HCT116 (cell line): ENCODE data around the gene S100A3. TPM values are rescaled to one million over a fixed set of nuclear protein-coding genes. Genes with fewer than 3 reads are reported as not detected.
A peak's percentile ranks its signal among the peaks of the same experiment; 100 is the strongest.

Experiments
- ATAC-seq: fragments of 200-7000 bp; cut with Tn5 transposase; 2 replicates; pipeline ENCODE4 v1.9.1; 2020; ENCODE audit warnings: mild to moderate bottlenecking, moderate library complexity
- BruUV-seq: library from RNA; stranded (reverse); fragments of 400-500 nt; replicated peaks from 2 replicates; lab custom pipeline; 2021; lab: Mats Ljungman, UMichigan
- CTCF ChIA-PET: fragments of 300-600 bp; sonication (Branson Sonifier 250); formaldehyde crosslinking; loops from one replicate; lab custom pipeline; 2021; ENCODE audit warnings: antibody characterized with exemption; lab: Charles Lee
- POLR2A ChIA-PET: fragments of 300-600, 350-600 bp; sonication (Branson Sonifier 250); formaldehyde crosslinking; loops from one replicate; lab custom pipeline; 2021; ENCODE audit warnings: antibody characterized with exemption; lab: Charles Lee
- RAD21 ChIA-PET, 2 experiments: fragments of 300-600 bp; sonication (Branson Sonifier 250); formaldehyde crosslinking; loops; one replicate each; lab custom pipeline; 2023; ENCODE audit warnings: low total read pairs in 2 of 2; ENCODE audit not compliant: uncharacterized antibody in 2 of 2, unreplicated experiment in 2 of 2, low non-redundant PET in 1 of 2; lab: Charles Lee
- DNase-seq: peaks from one replicate; pipeline ENCODE4 v3.0.0-alpha.2; 2010; ENCODE audit warnings: low read depth, low spot score
- H2AFZ ChIP-seq: fragments of 200-600 bp; shearing (Covaris generic), sonication (generic); 2 replicates; pipeline ENCODE4 v1.6.1; 2017; ENCODE audit warnings: low read depth, mixed run types, mixed read lengths, antibody characterized with exemption, low read length; ENCODE audit not compliant: poor library complexity, severe bottlenecking
- H3K27ac ChIP-seq: 2 replicates; pipeline ENCODE4 v1.5.1; 2012; ENCODE audit warnings: low read depth, low read length
- H3K27me3 ChIP-seq: fragments of 200-600 bp; sonication (generic); 2 replicates; pipeline ENCODE4 v1.6.1; 2016; ENCODE audit warnings: mixed run types, low read length, mixed read lengths; ENCODE audit not compliant: insufficient read depth
- H3K36me3 ChIP-seq, 2 experiments: fragments of 200-500 bp in 1 of 2; fragments of 200-600 bp in 1 of 2; sonication (Bioruptor generic) in 1 of 2; sonication (generic) in 1 of 2; 2 replicates each; pipeline versions ENCODE4 v1.5.1 to v1.6.1; 2014 to 2016; ENCODE audit warnings: low read length in 2 of 2, inconsistent platforms in 1 of 2, mixed read lengths in 1 of 2, mixed run types in 1 of 2; ENCODE audit not compliant: insufficient read depth in 2 of 2, control insufficient read depth in 1 of 2
- H3K4me1 ChIP-seq, 2 experiments: fragments of 200-600 bp in 1 of 2; sonication (generic) in 1 of 2; 2 replicates each; pipeline versions ENCODE4 v1.5.1 to v1.6.1; 2012 to 2017; ENCODE audit warnings: low read length in 2 of 2, inconsistent platforms in 1 of 2, mild to moderate bottlenecking in 1 of 2, mixed read lengths in 1 of 2, mixed run types in 1 of 2, moderate library complexity in 1 of 2; ENCODE audit not compliant: insufficient read depth in 2 of 2, control insufficient read depth in 1 of 2
- H3K4me2 ChIP-seq: fragments of 200-600 bp; sonication (generic); 2 replicates; pipeline ENCODE4 v1.6.1; 2017; ENCODE audit warnings: mixed run types, low read length, mixed read lengths
- H3K4me3 ChIP-seq, 2 experiments: fragments of 200-600 bp in 1 of 2; sonication (generic) in 1 of 2; replicated peaks in 1 of 2; 2 replicates each; pipeline ENCODE4 v1.5.1; 2011 to 2016; ENCODE audit warnings: low read length in 2 of 2, control low read depth in 1 of 2, low read depth in 1 of 2, mild to moderate bottlenecking in 1 of 2, mixed read lengths in 1 of 2, mixed run types in 1 of 2
- H3K79me2 ChIP-seq: fragments of 200-600 bp; sonication (generic); 2 replicates; pipeline ENCODE4 v1.6.1; 2017; ENCODE audit warnings: mild to moderate bottlenecking, mixed run types, low read length, moderate library complexity, mixed read lengths; ENCODE audit not compliant: insufficient read depth
- H3K9ac ChIP-seq: fragments of 200-600 bp; sonication (generic); 2 replicates; pipeline ENCODE4 v1.6.1; 2016; ENCODE audit warnings: low read length, mixed read lengths
- H3K9me2 ChIP-seq: fragments of 200-600 bp; sonication (generic), shearing (Covaris generic); 2 replicates; pipeline ENCODE4 v1.6.1; 2017; ENCODE audit warnings: mixed run types, mild to moderate bottlenecking, moderate library complexity; ENCODE audit not compliant: insufficient read depth
- H3K9me3 ChIP-seq, 2 experiments: fragments of 200-500 bp in 1 of 2; fragments of 200-600 bp in 1 of 2; sonication (Bioruptor generic) in 1 of 2; sonication (generic) in 1 of 2; 2 replicates each; pipeline ENCODE4 v1.6.1; 2014 to 2017; ENCODE audit warnings: low read length in 2 of 2, mixed read lengths in 2 of 2, inconsistent platforms in 1 of 2, low read depth in 1 of 2, mild to moderate bottlenecking in 1 of 2, mixed run types in 1 of 2, moderate library complexity in 1 of 2; ENCODE audit not compliant: control insufficient read depth in 1 of 2, insufficient read depth in 1 of 2
- H4K20me1 ChIP-seq: fragments of 200-600 bp; sonication (generic), shearing (Covaris generic); 2 replicates; pipeline ENCODE4 v1.6.1; 2017; ENCODE audit warnings: mixed run types, mild to moderate bottlenecking, moderate library complexity; ENCODE audit not compliant: insufficient read depth
- EGR1 ChIP-seq: IDR thresholded peaks from 2 replicates; pipeline ENCODE4 v1.6.1; 2012; ENCODE audit warnings: low read depth
- ELF1 ChIP-seq: IDR thresholded peaks from 2 replicates; pipeline ENCODE4 v1.6.1; 2012; ENCODE audit warnings: low read depth, borderline replicate concordance
- FOSL1 ChIP-seq: IDR thresholded peaks from 2 replicates; pipeline ENCODE4 v1.6.1; 2012; ENCODE audit warnings: low read depth
- JUND ChIP-seq: IDR thresholded peaks from 2 replicates; pipeline ENCODE4 v1.6.1; 2012
- POLR2A ChIP-seq: IDR thresholded peaks from 2 replicates; pipeline ENCODE4 v1.7.0; 2011; ENCODE audit warnings: borderline replicate concordance; ENCODE audit not compliant: insufficient read depth, insufficient read length; ENCODE audit errors: extremely low read depth
- POLR2AphosphoS5 ChIP-seq: IDR thresholded peaks from 2 replicates; pipeline ENCODE4 v1.6.1; 2011; ENCODE audit warnings: mild to moderate bottlenecking, low read depth, low read length, moderate library complexity
- RAD21 ChIP-seq: IDR thresholded peaks from 2 replicates; pipeline ENCODE4 v1.6.1; 2012; ENCODE audit warnings: low read depth, mild to moderate bottlenecking
- YY1 ChIP-seq: IDR thresholded peaks from 2 replicates; pipeline ENCODE4 v1.6.1; 2011; ENCODE audit warnings: low read length, low read depth, moderate library complexity, mild to moderate bottlenecking; ENCODE audit not compliant: insufficient replicate concordance; ENCODE audit errors: extremely low read depth
- intact Hi-C: fragments of 100-400 bp; cut with micrococcal nuclease; formaldehyde crosslinking; loops from 2 replicates; pipeline ENCODE4 v1.10.0; 2022
- total RNA-seq: library from RNA; stranded (reverse); gene quantifications from one replicate; pipeline ENCODE4 v1.2.1, GENCODE V29; 2021; ENCODE audit not compliant: unreplicated experiment
- TF ChIP-seq, protein P1 (sequence below): IDR thresholded peaks from 2 replicates; pipeline ENCODE4 v1.6.1; 2012
- TF ChIP-seq, protein P2 (sequence below): IDR thresholded peaks from 2 replicates; pipeline ENCODE4 v1.6.1; 2012; ENCODE audit warnings: low read depth
- TF ChIP-seq, protein P3 (sequence below): IDR thresholded peaks from 2 replicates; pipeline ENCODE4 v1.6.1; 2012
- TF ChIP-seq, protein P4 (sequence below): IDR thresholded peaks from 2 replicates; pipeline ENCODE4 v1.6.1; 2011; ENCODE audit warnings: mild to moderate bottlenecking, low read length, moderate library complexity; ENCODE audit not compliant: insufficient replicate concordance; ENCODE audit errors: extremely low read depth

The S100A3 gene
- total RNA-seq, 1 experiment from 2014 or later, result 4.2 TPM

DNA sequence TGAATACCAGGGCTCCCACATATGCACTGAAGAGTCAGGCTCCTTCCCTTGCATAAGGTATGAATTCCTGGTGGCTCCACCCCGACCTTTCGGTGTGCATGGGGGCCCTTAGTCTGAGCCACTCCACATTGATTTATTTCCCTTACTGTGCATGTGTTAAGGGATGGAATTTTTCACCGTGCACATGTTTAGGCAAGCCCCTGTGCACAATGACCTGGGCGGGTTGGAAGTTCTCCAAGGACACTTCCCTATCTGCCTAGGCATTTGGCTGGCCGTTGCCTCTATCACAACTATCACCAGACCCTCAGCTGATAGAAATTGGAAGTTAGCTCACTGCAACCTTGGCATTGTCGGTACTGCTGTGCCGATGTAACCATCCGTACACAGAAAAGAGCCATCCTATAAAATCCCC, 22.9 kb downstream of the S100A3 start:
- no peak overlapping the region for H2AFZ ChIP-seq
- intact Hi-C loops, result no loop called here
- no peaks in the 10 kb centered on the region for H3K9me3 ChIP-seq
- H3K4me3 ChIP-seq, result no peak overlapping the region; a peak in 1 of 4 replicates
- H3K79me2 ChIP-seq, result no peaks in the 10 kb centered on the region
- peak overlapping the region; percentile 33 for H3K4me2 ChIP-seq
- peak overlapping the region; percentile 38; the same call in 1 of the 2 replicates for H3K27ac ChIP-seq
- POLR2A ChIA-PET, result interaction anchor here (1.6 to 2.8 kb wide), 4 partner anchors 9 to 40 kb away, joined by 5 to 10 read pairs (median 8); partner anchors contain the start of gene S100A6
- DNase-seq, result no peak
- peak; percentile 41 for ATAC-seq
- no peak overlapping the region for H3K9ac ChIP-seq
- BruUV-seq, result no TSS peak
- H4K20me1 ChIP-seq, result no peaks in the 10 kb centered on the region
- RAD21 ChIA-PET, result no interaction called here
- CTCF ChIA-PET, result interaction anchor here (0.8 to 1.7 kb wide), 4 partner anchors 10 to 46 kb away, joined by 3 to 7 read pairs (median 4); no protein-coding TSS in a partner anchor
- H3K9me2 ChIP-seq, result no peaks in the 10 kb centered on the region
- no peaks in the 10 kb centered on the region for H3K36me3 ChIP-seq
- no peak for TF ChIP-seq JUND
- TF ChIP-seq, protein P1, sequence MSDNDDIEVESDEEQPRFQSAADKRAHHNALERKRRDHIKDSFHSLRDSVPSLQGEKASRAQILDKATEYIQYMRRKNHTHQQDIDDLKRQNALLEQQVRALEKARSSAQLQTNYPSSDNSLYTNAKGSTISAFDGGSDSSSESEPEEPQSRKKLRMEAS, result no peak
- no peak for TF ChIP-seq YY1
- peaks cover 21 to 28% of the 10 kb centered on the region in 2 experiments for H3K4me1 ChIP-seq
- H3K27me3 ChIP-seq, result no peaks in the 10 kb centered on the region

DNA sequence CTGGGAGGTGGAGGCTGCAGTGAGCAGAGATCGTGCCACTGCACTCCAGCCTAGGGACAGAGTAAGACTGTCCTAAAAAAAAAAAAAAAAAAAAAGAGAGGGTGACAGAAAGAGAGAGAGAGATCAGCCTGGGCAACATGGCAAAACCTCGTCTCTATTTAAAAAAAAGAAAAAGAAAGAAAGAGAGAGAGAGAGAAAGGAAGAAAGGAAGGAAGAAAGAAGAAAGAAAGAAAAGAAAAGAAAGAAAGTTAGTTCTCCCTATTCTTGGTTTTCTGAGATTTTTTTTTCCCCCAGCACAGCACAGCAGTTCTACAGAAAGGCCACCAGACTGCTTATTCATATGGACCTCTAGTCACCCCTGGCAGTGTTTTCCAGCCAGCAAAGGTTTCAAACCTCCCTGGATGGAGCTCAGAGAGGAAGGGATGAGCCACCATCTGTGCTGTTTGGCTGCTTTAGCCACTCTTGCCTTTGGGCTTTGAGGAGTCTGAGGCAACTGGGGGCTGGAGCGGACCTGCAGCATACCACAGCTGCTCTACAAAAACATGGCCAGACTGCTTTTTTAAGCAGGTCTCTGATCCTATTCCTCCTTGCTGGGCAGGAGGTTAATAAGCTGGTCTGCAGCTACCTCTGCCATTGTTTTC, 23.9 kb downstream of the S100A3 start:
- no TSS peak for BruUV-seq
- H2AFZ ChIP-seq, result no peak overlapping the region
- H3K27me3 ChIP-seq, result no peaks in the 10 kb centered on the region
- RAD21 ChIA-PET, result interaction anchor here in 1 of 2 experiments (0.6 kb wide), 1 partner anchor 148 kb away, joined by 5 read pairs; no protein-coding TSS in a partner anchor
- no peak overlapping the region for H3K4me3 ChIP-seq
- CTCF ChIA-PET, result interaction anchor here (0.7 to 1.7 kb wide), 6 partner anchors 8 to 47 kb away, joined by 3 to 7 read pairs (median 4); no protein-coding TSS in a partner anchor
- no peaks in the 10 kb centered on the region for H3K36me3 ChIP-seq
- DNase-seq (no peak), ATAC-seq (no peak)
- POLR2A ChIA-PET, result interaction anchor here (0.9 to 2.8 kb wide), 5 partner anchors 9 to 41 kb away, joined by 4 to 10 read pairs (median 5); partner anchors contain the start of gene S100A6
- no peaks in the 10 kb centered on the region for H4K20me1 ChIP-seq
- H3K4me1 ChIP-seq, result peaks cover 30 to 38% of the 10 kb centered on the region in 2 experiments
- H3K79me2 ChIP-seq, result no peaks in the 10 kb centered on the region
- no peak overlapping the region for H3K9ac ChIP-seq
- peak overlapping the region; percentile 38; the same call in 1 of the 2 replicates for H3K27ac ChIP-seq
- H3K4me2 ChIP-seq, result peak overlapping the region; percentile 33; the same call in 1 of the 2 replicates
- intact Hi-C loops, result no loop called here
- no peaks in the 10 kb centered on the region for H3K9me2 ChIP-seq
- H3K9me3 ChIP-seq, result no peaks in the 10 kb centered on the region
- no peak for TF ChIP-seq FOSL1
- TF ChIP-seq, protein P2, sequence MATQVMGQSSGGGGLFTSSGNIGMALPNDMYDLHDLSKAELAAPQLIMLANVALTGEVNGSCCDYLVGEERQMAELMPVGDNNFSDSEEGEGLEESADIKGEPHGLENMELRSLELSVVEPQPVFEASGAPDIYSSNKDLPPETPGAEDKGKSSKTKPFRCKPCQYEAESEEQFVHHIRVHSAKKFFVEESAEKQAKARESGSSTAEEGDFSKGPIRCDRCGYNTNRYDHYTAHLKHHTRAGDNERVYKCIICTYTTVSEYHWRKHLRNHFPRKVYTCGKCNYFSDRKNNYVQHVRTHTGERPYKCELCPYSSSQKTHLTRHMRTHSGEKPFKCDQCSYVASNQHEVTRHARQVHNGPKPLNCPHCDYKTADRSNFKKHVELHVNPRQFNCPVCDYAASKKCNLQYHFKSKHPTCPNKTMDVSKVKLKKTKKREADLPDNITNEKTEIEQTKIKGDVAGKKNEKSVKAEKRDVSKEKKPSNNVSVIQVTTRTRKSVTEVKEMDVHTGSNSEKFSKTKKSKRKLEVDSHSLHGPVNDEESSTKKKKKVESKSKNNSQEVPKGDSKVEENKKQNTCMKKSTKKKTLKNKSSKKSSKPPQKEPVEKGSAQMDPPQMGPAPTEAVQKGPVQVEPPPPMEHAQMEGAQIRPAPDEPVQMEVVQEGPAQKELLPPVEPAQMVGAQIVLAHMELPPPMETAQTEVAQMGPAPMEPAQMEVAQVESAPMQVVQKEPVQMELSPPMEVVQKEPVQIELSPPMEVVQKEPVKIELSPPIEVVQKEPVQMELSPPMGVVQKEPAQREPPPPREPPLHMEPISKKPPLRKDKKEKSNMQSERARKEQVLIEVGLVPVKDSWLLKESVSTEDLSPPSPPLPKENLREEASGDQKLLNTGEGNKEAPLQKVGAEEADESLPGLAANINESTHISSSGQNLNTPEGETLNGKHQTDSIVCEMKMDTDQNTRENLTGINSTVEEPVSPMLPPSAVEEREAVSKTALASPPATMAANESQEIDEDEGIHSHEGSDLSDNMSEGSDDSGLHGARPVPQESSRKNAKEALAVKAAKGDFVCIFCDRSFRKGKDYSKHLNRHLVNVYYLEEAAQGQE, result no peak
- no peak for TF ChIP-seq JUND
- TF ChIP-seq, protein P3, sequence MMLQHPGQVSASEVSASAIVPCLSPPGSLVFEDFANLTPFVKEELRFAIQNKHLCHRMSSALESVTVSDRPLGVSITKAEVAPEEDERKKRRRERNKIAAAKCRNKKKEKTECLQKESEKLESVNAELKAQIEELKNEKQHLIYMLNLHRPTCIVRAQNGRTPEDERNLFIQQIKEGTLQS, result no peak
- no peak for TF ChIP-seq ELF1
- TF ChIP-seq POLR2A, result no peak
- no peak for TF ChIP-seq EGR1
- TF ChIP-seq YY1, result no peak
- TF ChIP-seq POLR2AphosphoS5, result no peak
- TF ChIP-seq, protein P4, sequence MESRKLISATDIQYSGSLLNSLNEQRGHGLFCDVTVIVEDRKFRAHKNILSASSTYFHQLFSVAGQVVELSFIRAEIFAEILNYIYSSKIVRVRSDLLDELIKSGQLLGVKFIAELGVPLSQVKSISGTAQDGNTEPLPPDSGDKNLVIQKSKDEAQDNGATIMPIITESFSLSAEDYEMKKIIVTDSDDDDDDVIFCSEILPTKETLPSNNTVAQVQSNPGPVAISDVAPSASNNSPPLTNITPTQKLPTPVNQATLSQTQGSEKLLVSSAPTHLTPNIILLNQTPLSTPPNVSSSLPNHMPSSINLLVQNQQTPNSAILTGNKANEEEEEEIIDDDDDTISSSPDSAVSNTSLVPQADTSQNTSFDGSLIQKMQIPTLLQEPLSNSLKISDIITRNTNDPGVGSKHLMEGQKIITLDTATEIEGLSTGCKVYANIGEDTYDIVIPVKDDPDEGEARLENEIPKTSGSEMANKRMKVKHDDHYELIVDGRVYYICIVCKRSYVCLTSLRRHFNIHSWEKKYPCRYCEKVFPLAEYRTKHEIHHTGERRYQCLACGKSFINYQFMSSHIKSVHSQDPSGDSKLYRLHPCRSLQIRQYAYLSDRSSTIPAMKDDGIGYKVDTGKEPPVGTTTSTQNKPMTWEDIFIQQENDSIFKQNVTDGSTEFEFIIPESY, result no peak
- TF ChIP-seq RAD21, result no peak
